SK-N-SH (cell line): ENCODE results near the gene SLCO1B3.

Experiments
- ELF1 ChIP-seq: IDR thresholded peaks from 2 replicates; pipeline ENCODE4 v1.4.0; 2012
- EZH2phosphoT487 ChIP-seq: fragments of 200-600 bp; sonication (generic); IDR thresholded peaks from 2 replicates; pipeline ENCODE4 v1.6.1; 2017; ENCODE audit warnings: low read depth, mixed run types, mild to moderate bottlenecking, antibody characterized with exemption, moderate library complexity, borderline replicate concordance
- FOXM1 ChIP-seq: IDR thresholded peaks from 2 replicates; pipeline ENCODE4 v1.4.0; 2012; ENCODE audit warnings: low read depth, mild to moderate bottlenecking
- POLR2AphosphoS5 ChIP-seq: IDR thresholded peaks from 2 replicates; pipeline ENCODE4 v1.6.1; 2012; ENCODE audit warnings: low read depth, low read length
- SIN3A ChIP-seq: IDR thresholded peaks from 2 replicates; pipeline ENCODE4 v1.6.1; 2012; ENCODE audit warnings: low read depth, mild to moderate bottlenecking, low read length, moderate library complexity, borderline replicate concordance
- TAF1 ChIP-seq: IDR thresholded peaks from 2 replicates; pipeline ENCODE4 v1.6.1; 2012; ENCODE audit warnings: low read depth, mild to moderate bottlenecking, low read length, moderate library complexity, borderline replicate concordance
- TF ChIP-seq, protein P1 (sequence below): fragments of 200-600 bp; sonication (generic); IDR thresholded peaks from 2 replicates; pipeline ENCODE4 v1.6.1; 2017; ENCODE audit warnings: antibody characterized with exemption, mild to moderate bottlenecking, moderate library complexity
- TF ChIP-seq, protein P2 (sequence below): IDR thresholded peaks from 2 replicates; pipeline ENCODE4 v1.4.0; 2012; ENCODE audit warnings: low read depth, borderline replicate concordance
- TF ChIP-seq, protein P3 (sequence below): IDR thresholded peaks from 2 replicates; pipeline ENCODE4 v1.4.0; 2012; ENCODE audit warnings: low read depth

DNA sequence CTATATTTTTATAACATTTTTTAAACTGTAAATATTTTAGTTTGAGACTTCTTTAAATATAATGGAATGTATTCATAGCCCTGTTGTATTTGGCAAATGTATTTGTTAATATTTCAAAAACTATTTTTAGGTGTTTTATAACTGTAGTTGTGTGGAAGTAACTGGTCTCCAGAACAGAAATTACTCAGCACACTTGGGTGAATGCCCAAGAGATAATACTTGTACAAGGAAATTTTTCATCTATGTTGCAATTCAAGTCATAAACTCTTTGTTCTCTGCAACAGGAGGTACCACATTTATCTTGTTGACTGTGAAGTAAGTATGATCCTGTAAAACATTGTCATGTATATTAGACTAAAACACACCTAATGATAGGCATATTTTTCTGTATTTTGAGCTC is 72.8 kb downstream of the SLCO1B3 start:
- TF ChIP-seq, protein P1, sequence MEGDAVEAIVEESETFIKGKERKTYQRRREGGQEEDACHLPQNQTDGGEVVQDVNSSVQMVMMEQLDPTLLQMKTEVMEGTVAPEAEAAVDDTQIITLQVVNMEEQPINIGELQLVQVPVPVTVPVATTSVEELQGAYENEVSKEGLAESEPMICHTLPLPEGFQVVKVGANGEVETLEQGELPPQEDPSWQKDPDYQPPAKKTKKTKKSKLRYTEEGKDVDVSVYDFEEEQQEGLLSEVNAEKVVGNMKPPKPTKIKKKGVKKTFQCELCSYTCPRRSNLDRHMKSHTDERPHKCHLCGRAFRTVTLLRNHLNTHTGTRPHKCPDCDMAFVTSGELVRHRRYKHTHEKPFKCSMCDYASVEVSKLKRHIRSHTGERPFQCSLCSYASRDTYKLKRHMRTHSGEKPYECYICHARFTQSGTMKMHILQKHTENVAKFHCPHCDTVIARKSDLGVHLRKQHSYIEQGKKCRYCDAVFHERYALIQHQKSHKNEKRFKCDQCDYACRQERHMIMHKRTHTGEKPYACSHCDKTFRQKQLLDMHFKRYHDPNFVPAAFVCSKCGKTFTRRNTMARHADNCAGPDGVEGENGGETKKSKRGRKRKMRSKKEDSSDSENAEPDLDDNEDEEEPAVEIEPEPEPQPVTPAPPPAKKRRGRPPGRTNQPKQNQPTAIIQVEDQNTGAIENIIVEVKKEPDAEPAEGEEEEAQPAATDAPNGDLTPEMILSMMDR, result no peak
- TF ChIP-seq FOXM1, result no peak
- TF ChIP-seq TAF1, result no peak
- TF ChIP-seq SIN3A, result no peak
- no peak for TF ChIP-seq POLR2AphosphoS5
- TF ChIP-seq, protein P2, sequence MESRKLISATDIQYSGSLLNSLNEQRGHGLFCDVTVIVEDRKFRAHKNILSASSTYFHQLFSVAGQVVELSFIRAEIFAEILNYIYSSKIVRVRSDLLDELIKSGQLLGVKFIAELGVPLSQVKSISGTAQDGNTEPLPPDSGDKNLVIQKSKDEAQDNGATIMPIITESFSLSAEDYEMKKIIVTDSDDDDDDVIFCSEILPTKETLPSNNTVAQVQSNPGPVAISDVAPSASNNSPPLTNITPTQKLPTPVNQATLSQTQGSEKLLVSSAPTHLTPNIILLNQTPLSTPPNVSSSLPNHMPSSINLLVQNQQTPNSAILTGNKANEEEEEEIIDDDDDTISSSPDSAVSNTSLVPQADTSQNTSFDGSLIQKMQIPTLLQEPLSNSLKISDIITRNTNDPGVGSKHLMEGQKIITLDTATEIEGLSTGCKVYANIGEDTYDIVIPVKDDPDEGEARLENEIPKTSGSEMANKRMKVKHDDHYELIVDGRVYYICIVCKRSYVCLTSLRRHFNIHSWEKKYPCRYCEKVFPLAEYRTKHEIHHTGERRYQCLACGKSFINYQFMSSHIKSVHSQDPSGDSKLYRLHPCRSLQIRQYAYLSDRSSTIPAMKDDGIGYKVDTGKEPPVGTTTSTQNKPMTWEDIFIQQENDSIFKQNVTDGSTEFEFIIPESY, result no peak
- TF ChIP-seq ELF1, result no peak
- no peak for TF ChIP-seq EZH2phosphoT487
- TF ChIP-seq, protein P3, sequence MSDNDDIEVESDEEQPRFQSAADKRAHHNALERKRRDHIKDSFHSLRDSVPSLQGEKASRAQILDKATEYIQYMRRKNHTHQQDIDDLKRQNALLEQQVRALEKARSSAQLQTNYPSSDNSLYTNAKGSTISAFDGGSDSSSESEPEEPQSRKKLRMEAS, result no peak
